NCI-H510A treated with DMSO at 0.1 percent for 48 hours (cell line): Measurements from ENCODE around the gene ANKAR.
"Not testable (repeated sequence)": the region's sequence is repeated elsewhere in the genome, so short reads cannot be mapped to it uniquely, and the experiment has no call there.

Experiments
- DNase-seq: peaks from one replicate; lab custom pipeline; 2025; lab: John Stamatoyannopoulos, UW

The ANKAR gene

GRCh38 chr2:189674374-189675112, at the start of gene ANKAR:
Gene ANKAR (plus strand): TSS chr2:189674670. CDS start chr2:189676491, 1,821 bp downstream.
- DNase-seq = peak; percentile 82

- DNase-seq = no peak
These were observed 48.8 kb upstream of the ANKAR start for GRCh38 chr2:189625636-189626035.

GRCh38 chr2:189627789-189628188, 46.7 kb upstream of the ANKAR start:
- DNase-seq = no peak

- DNase-seq = no peak
These were observed 45.5 kb upstream of the ANKAR start for GRCh38 chr2:189628817-189629530.

GRCh38 chr2:189629531-189630453, 44.7 kb upstream of the ANKAR start:
- DNase-seq = no peak

GRCh38 chr2:189631849-189632248, 42.6 kb upstream of the ANKAR start:
- no peak for DNase-seq

- no peak for DNase-seq
These were observed 41.1 kb upstream of the ANKAR start for GRCh38 chr2:189633392-189633811.

- DNase-seq = no peak
These were observed 39.1 kb upstream of the ANKAR start for GRCh38 chr2:189635353-189635752.

GRCh38 chr2:189638301-189639006, 36.0 kb upstream of the ANKAR start:
- DNase-seq = no peak

GRCh38 chr2:189639007-189639609, 35.4 kb upstream of the ANKAR start:
- no peak for DNase-seq

GRCh38 chr2:189641002-189641401, 33.5 kb upstream of the ANKAR start:
- DNase-seq = peak; percentile 26

GRCh38 chr2:189641590-189641989, 32.9 kb upstream of the ANKAR start:
- DNase-seq = no peak

GRCh38 chr2:189646521-189646920, 27.9 kb upstream of the ANKAR start:
- no peak for DNase-seq

- no peak for DNase-seq
These were observed 25.5 kb upstream of the ANKAR start for GRCh38 chr2:189648846-189649509.

GRCh38 chr2:189651284-189651683, 23.2 kb upstream of the ANKAR start:
- no peak for DNase-seq

- not testable (repeated sequence) for DNase-seq
These were observed 21.0 kb upstream of the ANKAR start for GRCh38 chr2:189653464-189653863.

- no peak for DNase-seq
These were observed 19.8 kb upstream of the ANKAR start for GRCh38 chr2:189654641-189655040.

GRCh38 chr2:189657867-189658266, 16.6 kb upstream of the ANKAR start:
- no peak for DNase-seq

- DNase-seq = no peak
These were observed 15.9 kb upstream of the ANKAR start for GRCh38 chr2:189658306-189659212.

- no peak for DNase-seq
These were observed 14.7 kb upstream of the ANKAR start for GRCh38 chr2:189659734-189660133.
